Activated CD8-positive, alpha-beta memory T cell treated with anti-CD3 and anti-CD28 coated beads for 1 hour (primary cell): ENCODE data around the gene HCCS.

Experiments
- DNase-seq, 2 donors: peaks; one replicate each; pipeline ENCODE4 v3.0.0-alpha.2; 2020; ENCODE audit warnings: low read depth in 1 of 2; ENCODE audit errors: extremely low read depth in 1 of 2

The HCCS gene

GRCh38 chrX:11111037-11111851 lies at the start of gene HCCS:
HCCS (plus strand) TSS chrX:11111332; CDS start chrX:11112061, 729 bp downstream.
- peak; percentile 61 to 69 for DNase-seq

- no peak for DNase-seq
Measured at GRCh38 chrX:11064276-11064675, 46.9 kb upstream of the HCCS start.

GRCh38 chrX:11064851-11065600 lies 46.1 kb upstream of the HCCS start:
- no peak for DNase-seq

- no peak for DNase-seq
Measured at GRCh38 chrX:11066812-11067211, 44.3 kb upstream of the HCCS start.

GRCh38 chrX:11073381-11073780 lies 37.8 kb upstream of the HCCS start:
- no peak for DNase-seq

- no peak for DNase-seq
Measured at GRCh38 chrX:11080741-11081305, 30.3 kb upstream of the HCCS start.

- DNase-seq = no peak
Measured at GRCh38 chrX:11081511-11081910, 29.6 kb upstream of the HCCS start.

GRCh38 chrX:11085305-11085704 lies 25.8 kb upstream of the HCCS start:
- no peak for DNase-seq

- no peak for DNase-seq
Measured at GRCh38 chrX:11089802-11090201, 21.3 kb upstream of the HCCS start.

- no peak for DNase-seq
Measured at GRCh38 chrX:11097933-11098332, 13.2 kb upstream of the HCCS start.

GRCh38 chrX:11099465-11099864 lies 11.7 kb upstream of the HCCS start:
- no peak for DNase-seq

GRCh38 chrX:11100281-11101035 lies 10.7 kb upstream of the HCCS start:
- no peak for DNase-seq

- no peak for DNase-seq
Measured at GRCh38 chrX:11103006-11103405, 8.1 kb upstream of the HCCS start.

- DNase-seq = no peak
Measured at GRCh38 chrX:11103751-11104150, 7.4 kb upstream of the HCCS start.

- no peak for DNase-seq
Measured at GRCh38 chrX:11105080-11105479, 6.1 kb upstream of the HCCS start.

- no peak for DNase-seq
Measured at GRCh38 chrX:11108253-11108941, 2.7 kb upstream of the HCCS start.

GRCh38 chrX:11109968-11110367 lies 1.2 kb upstream of the HCCS start:
- no peak for DNase-seq

GRCh38 chrX:11111947-11112346 lies 815 bp downstream of the HCCS start:
- DNase-seq = no peak

- DNase-seq = no peak
Measured at GRCh38 chrX:11113731-11114130, 2.6 kb downstream of the HCCS start.

- DNase-seq = no peak
Measured at GRCh38 chrX:11117745-11118144, 6.6 kb downstream of the HCCS start.
